Heart left ventricle (tissue), 13 donors: Measurements from ENCODE around the gene FAM83F.

Source experiments
- CTCF ChIP-seq, 12 donors: fragments of 200-600 bp; sonication (generic) in 4 of 12; IDR thresholded peaks; one replicate each; pipeline versions ENCODE4 v1.5.0 to v1.8.0; 2018 to 2022; ENCODE audit warnings: antibody characterized with exemption in 12 of 12, mild to moderate bottlenecking in 5 of 12
- POLR2A ChIP-seq, 2 donors: fragments of 450-650 bp; IDR thresholded peaks; one replicate each; pipeline ENCODE4 v1.6.1; 2017; ENCODE audit warnings: antibody characterized with exemption in 2 of 2, mild to moderate bottlenecking in 2 of 2, moderate library complexity in 2 of 2
- donor health status: ischemic (EF 13 %, LVEDD 7.1; RV severe dilation, severe dysfunction).
- donor health status: DM: no; HTN: yes; CAD: no.
- donor health status: DM: no; HTN: no; CAD: no.
- donor health status: ischemic (EF 25% LVEDD 6.9; RV normal size, moderate dysfunction).
- donor health status: ischemic (EF 25% LVEDD 5.7; RV mildly dilated, moderate dysfunction).
- donor health status: ischemic (EF 35%, LVEDD 5.7; RV mildly dilated, moderate dysfunction).
- donor health status: nonischemic (EF 11% LVEDD 7.7; RV severe dilation, severe dysfunction).
- donor health status: DM: yes; HTN: yes; CAD: no.
- donor health status: PGD.
- donor health status: ischemic (EF 29% LVEDD 5.4; RV normal size, mild dysfunction).
- donor health status: nonischemic (EF 23%, LVEDD 6.1; RV moderate dilation, normal function).

- peak; percentile 68 to 89 (median 84) for TF ChIP-seq CTCF (IDR thresholded peaks at IDR 0.05)
- no peak for TF ChIP-seq POLR2A (IDR thresholded peaks at IDR 0.05)
These were observed 29.7 kb downstream of the FAM83F start for GRCh38 chr22:40024201-40025061.
